Measurements from ENCODE around the gene HOXB7.

- TF ChIP-seq CTCF (IDR thresholded peaks at IDR 0.05 in 2 of 3, conservative IDR thresholded peaks at IDR 0.05 in 1 of 3; ENCODE audit: control insufficient read depth in 2 of 3, extremely low read depth in 1 of 3, insufficient read depth in 1 of 3, low read depth in 3 of 3, low read length in 3 of 3) (no peak), USF2 (IDR thresholded peaks at IDR 0.05; ENCODE audit: borderline replicate concordance, low read depth, low read length) (no peak), ZNF207 (IDR thresholded peaks at IDR 0.05; ENCODE audit: borderline replicate concordance) (no peak), GABPA (IDR thresholded peaks at IDR 0.05; ENCODE audit: low read depth) (no peak), POLR2AphosphoS5 (IDR thresholded peaks at IDR 0.05; ENCODE audit: low read length) (no peak), TCF7 (IDR thresholded peaks at IDR 0.05; ENCODE audit: borderline replicate concordance) (no peak), POLR2AphosphoS2 (IDR thresholded peaks at IDR 0.05; ENCODE audit: low read depth, low read length) (no peak), EZH2 (IDR thresholded peaks at IDR 0.05; ENCODE audit: borderline replicate concordance, control insufficient read depth, low read depth, low read length) (no peak), SIX5 (IDR thresholded peaks at IDR 0.05; ENCODE audit: low read depth, low read length, severe bottlenecking) (no peak), TBL1XR1 (IDR thresholded peaks at IDR 0.05; ENCODE audit: low read depth, low read length) (no peak), POLR2A (IDR thresholded peaks at IDR 0.05; ENCODE audit: low read depth, low read length) (no peak), SIN3A (IDR thresholded peaks at IDR 0.05; ENCODE audit: low read depth, low read length) (no peak)
Measured at GRCh38 chr17:48596735-48597527, 13.9 kb downstream of the HOXB7 start.

Measured in GM12878 (cell line).